Stimulated activated CD8-positive, alpha-beta memory T cell treated with anti-CD3 and anti-CD28 coated beads, Interleukin-7, amount 100 ng/mL, for 24 hours (primary cell): ENCODE measurements around the gene SP140L.
"Not testable (repeated sequence)": the region's sequence is repeated elsewhere in the genome, so short reads cannot be mapped to it uniquely, and the experiment has no call there.

Source experiments
- DNase-seq: peaks from one replicate; pipeline ENCODE4 v3.0.0-alpha.2; 2020; ENCODE audit warnings: low read depth

Gene SP140L

GRCh38 chr2:230419181-230419580 lies 92.2 kb downstream of the SP140L start:
- no peak for DNase-seq

- DNase-seq, result no peak
Observed at GRCh38 chr2:230422149-230422548, 95.2 kb downstream of the SP140L start.

GRCh38 chr2:230423851-230424458 lies 97.0 kb downstream of the SP140L start:
- DNase-seq, result no peak

DNA sequence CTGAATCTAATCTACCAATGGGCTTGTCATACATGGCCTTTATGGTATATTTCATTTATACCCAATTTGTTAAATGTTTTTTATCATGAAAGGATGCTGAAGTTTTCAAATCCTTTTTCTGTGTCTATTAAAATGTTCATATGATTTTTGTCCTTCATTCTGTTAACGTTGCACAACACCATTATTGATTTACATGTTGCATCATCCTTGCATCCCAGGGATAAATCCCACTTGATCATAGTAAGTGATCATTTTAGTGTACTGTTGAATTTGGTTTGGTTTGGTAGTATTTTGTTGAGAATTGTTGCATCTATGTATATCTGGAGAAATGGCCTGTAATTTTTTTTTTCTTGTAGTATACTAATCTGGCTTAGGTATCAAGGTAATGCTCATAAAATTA lies 98.4 kb downstream of the SP140L start:
- DNase-seq, result no peak

DNA sequence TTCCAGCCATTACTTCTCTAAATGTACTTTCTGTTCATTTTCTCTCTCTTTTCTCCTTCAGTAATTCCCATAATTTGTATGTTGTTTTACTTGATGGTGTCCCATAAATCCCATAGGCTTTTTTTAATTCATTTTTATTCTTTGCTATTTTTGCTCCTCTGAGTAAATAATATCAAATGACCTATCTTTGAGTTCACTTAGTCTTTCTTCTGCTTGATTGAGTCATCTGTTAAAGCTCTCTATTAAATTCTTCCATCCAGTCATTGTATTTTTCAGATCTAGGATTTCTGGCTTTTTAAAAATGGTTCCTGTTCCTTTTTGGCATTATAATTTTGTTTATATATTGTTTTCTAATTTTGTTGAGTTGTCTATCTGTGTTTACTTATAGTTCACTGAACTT lies 102.5 kb downstream of the SP140L start:
- no peak for DNase-seq

DNA sequence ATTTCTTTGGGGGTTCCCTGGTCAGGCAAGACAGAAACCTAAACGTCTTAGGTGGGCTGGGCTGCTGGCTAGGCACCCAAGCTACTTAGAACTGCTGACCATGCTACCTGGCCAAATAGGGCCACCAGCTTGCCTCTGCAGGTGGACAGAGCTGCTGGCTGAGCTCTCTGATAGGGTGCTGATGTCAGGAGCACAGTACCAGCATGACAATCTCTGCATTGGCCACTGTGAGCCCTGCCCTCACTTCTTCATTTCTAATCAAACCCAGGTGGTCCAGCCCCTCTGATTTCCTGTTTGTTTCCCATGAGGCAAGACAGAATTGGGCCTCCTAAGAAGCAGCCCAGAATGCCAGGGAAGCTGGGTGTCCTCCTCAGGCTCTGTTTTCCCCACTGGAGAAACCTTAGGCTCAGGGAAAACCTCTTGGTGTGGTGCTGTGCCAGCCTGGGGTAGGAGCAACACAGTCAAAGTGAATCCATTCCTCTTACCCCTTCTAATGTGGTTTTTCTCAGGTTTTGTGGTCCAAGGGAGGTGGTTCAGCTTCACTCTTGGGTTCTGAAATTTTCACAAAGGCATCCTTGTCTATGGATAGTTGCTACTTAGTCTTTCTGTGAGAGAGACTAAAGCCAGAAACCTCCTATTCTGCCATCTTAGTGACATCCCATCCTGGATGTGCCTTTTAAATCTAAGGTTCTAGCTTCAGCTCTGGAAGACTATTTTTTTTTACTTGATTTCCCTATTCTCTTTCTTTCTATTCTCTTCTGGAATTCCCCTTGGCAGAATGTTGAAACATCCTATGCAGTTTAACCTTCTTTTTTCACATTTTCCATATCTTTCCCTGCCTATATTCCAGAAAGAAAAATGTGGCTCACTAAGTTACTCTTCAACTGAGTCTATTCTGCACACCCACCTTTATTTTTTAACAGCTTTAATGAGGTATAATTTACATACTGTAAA lies 104.2 kb downstream of the SP140L start:
- no peak for DNase-seq

GRCh38 chr2:230434677-230435324 lies 107.8 kb downstream of the SP140L start:
- no peak for DNase-seq

DNA sequence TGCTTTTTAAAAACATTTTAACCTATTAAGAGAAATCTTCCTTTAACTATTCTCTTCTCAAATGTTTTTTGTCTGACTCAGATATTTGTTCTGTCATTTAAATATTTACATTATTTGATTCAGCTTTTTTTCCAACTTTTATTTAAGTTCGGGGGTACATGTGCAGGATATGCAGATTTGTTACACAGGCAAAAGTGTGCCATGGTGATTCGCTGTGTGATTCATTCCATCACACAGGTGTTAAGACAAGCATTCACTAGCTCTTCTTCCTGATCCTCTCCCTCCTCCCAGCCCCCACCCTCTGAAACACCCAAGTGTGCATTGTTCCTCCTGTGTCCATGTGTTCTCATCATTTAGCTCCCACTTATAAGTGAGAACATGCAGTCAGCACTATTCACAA lies 108.4 kb downstream of the SP140L start:
- no peak for DNase-seq

GRCh38 chr2:230439121-230439520 lies 112.1 kb downstream of the SP140L start:
- DNase-seq, result not testable (repeated sequence)

DNA sequence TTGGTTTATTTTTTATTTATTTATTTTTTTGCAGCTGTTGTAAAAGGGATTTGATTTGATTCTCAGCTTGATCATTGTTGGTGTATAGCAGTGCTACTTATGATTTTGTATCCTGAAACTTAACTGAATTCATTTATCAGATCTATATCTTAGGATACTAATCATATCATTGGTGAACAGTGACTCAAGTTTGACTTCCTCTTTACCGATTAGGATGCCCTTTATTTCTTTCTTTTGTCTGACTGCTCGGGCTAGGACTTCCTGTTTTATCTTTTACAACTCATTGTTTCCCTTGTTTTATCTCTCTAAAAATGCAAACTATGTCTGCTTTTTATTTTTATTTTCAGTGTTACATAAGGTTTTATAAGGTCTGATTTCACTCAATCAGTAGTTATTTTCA lies 112.6 kb downstream of the SP140L start:
- no peak for DNase-seq

DNA sequence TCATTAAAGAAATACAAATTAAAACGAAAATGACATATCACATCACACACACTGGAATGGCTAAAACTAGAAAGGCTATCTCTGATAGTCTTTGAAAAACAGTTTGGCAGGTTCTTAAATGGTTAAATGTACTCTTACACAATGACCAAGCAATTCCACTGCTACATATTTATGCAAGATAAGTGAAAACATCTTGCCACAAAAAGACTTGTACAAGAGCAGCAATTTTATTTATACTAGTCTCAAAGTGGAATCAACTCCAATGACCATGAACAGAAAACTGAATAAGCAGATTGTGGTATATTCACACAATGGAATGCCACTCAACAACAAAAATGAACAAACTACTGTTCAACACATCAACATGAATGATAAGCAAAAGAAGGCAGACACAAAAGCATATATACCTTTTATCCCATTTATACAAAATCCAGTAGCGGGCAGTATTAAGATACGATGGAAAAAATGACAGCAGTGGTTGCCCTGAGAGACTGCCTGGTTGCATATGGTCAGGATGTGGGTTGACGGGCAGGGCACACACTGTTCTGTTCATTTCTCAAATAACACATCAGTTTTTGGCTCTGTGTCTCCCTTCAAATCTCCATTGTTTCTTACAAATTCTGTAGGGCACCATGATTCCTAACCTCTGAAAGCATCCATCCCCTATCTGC lies 114.4 kb downstream of the SP140L start:
- no peak for DNase-seq

DNA sequence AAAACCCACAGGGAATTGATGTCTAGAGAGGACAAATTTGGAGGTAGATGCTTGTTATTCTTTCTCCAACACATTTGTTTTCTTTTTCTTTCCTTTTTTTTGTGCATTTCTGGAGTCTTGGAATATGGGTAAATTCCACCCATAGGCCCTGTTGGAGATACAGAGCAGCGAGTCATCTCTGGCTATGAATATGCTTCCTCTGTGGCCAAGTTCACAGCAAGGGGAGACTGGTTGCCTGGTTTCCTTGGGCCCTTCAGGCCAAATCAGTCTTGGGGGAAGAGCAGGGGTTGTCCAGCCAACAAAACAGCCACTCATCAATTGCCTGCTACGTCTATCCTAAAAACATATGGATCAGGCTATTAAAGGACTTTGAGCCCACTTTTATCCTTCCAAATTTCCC lies 116.5 kb downstream of the SP140L start:
- DNase-seq, result no peak

GRCh38 chr2:230444832-230445231 lies 117.8 kb downstream of the SP140L start:
- DNase-seq, result no peak

GRCh38 chr2:230447036-230447435 lies 120.0 kb downstream of the SP140L start:
- no peak for DNase-seq

DNA sequence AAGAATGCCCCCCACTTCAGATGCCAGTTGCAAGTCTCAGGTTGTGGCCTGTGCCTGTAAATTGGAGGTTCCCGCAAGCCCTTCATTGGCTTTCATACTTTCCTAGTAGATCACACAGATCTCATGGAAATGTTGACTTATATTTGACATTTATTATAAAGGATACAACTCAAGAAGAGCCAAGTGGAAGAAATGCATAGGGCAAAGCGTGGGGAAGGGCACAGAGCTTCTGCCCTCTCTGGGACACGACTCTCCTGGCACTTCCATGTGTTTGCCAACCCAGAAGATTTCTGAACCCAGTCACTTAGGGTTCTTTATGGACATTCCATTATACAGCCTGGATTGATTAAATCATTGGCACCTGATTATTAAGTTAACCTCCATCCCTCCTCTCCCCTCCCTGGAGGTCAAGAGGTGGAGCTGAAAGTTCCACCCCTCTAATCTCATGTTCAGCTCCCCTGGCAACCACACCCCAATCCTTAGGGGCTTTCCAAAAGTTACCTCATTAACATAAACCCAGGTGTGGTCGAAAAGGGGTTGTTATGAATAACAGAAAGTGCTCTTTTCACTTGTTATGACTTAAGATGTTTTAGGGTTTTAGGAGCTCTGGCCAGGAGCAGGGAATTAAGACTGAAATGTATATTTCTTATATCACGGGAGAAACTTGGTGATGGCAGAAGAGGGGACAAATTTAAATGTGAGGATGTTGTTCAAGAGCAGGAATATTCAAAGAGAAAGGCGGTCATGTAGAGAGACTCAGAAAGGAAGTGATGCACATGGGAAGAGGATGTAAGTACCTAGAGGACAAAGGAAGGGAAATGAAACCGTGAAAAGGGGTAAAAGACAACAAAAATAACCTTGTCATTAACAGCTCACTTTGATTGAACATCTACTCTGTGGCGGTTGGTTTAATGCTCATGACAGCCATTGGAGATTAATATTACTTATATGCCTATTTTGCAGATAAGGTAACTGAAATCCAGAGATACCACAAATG lies 120.8 kb downstream of the SP140L start:
- no peak for DNase-seq

- no peak for DNase-seq
Observed at GRCh38 chr2:230449901-230450467, 123.0 kb downstream of the SP140L start.

DNA sequence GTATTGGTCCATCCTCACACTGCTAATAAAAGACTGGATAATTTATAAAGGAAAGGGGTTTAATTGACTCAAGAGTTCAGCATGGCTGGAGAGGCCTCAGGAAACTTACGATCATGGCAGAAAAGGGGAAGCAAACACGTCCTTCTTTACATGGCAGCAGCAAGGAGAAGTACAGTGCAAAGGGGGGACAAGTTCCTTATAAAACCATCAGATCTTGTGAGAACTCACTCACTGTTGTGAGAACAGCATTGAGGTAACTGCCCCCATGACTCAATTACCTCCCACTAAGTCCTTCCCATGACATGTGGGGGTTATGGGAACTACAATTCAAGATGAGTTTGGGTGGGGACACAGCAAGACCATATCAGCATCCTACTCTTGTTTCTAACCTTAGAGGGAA lies 126.0 kb downstream of the SP140L start:
- DNase-seq, result no peak
